ENCODE data around the gene PPP2R5D. TPM values are rescaled to one million over a fixed set of nuclear protein-coding genes. Genes with fewer than 3 reads are reported as not detected.
A peak's percentile ranks its signal among the peaks of the same experiment; 100 is the strongest.

Gene PPP2R5D
- total RNA-seq, 1 donor from 2014 or later, result 32.7 TPM

DNA sequence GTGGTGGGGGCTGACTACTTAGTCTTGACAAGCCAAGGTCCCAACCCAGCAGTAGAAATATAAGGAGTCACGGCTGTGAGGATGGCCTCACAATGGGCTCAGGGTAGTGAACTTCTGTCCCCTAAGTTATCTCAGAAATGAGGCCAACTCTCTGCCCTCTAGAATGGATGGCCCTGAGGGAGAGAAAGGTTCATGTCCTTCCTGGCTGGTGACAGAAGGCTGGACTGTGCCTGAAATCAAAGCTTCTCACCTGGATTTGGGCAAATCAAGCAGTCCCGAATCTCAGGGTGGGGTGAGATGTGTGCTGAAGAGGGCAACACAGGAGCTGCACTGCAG is 49.8 kb downstream of the PPP2R5D start:
- no peak overlapping the region for H3K4me3 ChIP-seq
- no peaks in the 10 kb centered on the region for H3K9me3 ChIP-seq (replicated peaks)
- peaks cover 27% of the 10 kb centered on the region for H3K4me1 ChIP-seq
- H3K27me3 ChIP-seq (ENCODE audit: low read depth), result no peaks in the 10 kb centered on the region
- DNase-seq, result no peak
- intact Hi-C loops (cut with micrococcal nuclease), result no loop called here
- H3K36me3 ChIP-seq, result peaks cover 49% of the 10 kb centered on the region
- TF ChIP-seq, protein P1, sequence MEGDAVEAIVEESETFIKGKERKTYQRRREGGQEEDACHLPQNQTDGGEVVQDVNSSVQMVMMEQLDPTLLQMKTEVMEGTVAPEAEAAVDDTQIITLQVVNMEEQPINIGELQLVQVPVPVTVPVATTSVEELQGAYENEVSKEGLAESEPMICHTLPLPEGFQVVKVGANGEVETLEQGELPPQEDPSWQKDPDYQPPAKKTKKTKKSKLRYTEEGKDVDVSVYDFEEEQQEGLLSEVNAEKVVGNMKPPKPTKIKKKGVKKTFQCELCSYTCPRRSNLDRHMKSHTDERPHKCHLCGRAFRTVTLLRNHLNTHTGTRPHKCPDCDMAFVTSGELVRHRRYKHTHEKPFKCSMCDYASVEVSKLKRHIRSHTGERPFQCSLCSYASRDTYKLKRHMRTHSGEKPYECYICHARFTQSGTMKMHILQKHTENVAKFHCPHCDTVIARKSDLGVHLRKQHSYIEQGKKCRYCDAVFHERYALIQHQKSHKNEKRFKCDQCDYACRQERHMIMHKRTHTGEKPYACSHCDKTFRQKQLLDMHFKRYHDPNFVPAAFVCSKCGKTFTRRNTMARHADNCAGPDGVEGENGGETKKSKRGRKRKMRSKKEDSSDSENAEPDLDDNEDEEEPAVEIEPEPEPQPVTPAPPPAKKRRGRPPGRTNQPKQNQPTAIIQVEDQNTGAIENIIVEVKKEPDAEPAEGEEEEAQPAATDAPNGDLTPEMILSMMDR (IDR thresholded peaks at IDR 0.05; ENCODE audit: borderline replicate concordance), result no peak
- H3K27ac ChIP-seq (replicated peaks), result no peak overlapping the region

DNA sequence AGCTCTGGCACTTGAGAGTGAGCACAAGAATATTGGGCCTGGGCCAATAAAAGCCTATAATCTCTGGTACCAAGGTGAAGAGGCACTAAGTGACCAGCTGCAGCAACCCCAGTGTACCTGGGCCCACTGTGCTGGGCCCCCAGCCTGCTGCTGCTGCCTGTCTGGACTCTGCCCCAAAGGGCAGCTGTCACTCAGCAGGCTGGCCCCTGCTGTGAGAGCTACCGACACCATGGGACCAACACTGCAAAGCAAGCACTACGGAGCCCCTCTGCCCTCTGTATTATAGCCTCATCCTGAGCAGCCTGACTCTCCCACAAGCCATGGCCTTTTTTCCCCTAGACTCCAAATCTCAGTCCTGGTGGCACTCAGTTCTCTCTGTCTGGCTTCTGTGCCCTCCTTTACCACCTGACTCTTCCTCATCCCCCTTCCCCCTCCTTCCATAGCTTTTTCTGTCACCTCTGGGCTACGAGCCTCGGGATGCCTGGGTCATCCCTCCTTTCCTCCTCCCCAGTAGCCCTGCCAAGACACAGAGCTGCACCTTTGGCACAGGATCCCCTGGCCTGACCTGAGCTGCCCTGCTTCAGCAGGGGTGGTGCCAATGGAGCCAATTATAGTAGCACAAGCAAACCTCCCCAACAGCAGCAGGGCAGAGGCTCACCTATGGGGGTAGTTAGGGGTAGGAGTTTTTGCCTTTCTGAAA is 51.3 kb downstream of the PPP2R5D start:
- TF ChIP-seq, protein P1 (IDR thresholded peaks at IDR 0.05; ENCODE audit: borderline replicate concordance), result peak; percentile 21
- H3K36me3 ChIP-seq, result peaks cover 42% of the 10 kb centered on the region
- intact Hi-C loops (cut with micrococcal nuclease), result no loop called here
- no peak overlapping the region for H3K4me3 ChIP-seq
- H3K27me3 ChIP-seq (ENCODE audit: low read depth), result no peaks in the 10 kb centered on the region
- H3K4me1 ChIP-seq, result peaks cover 27% of the 10 kb centered on the region
- H3K27ac ChIP-seq (replicated peaks), result peak overlapping the region; percentile 83
- peak; percentile 73 for DNase-seq
- no peaks in the 10 kb centered on the region for H3K9me3 ChIP-seq (replicated peaks)

DNA sequence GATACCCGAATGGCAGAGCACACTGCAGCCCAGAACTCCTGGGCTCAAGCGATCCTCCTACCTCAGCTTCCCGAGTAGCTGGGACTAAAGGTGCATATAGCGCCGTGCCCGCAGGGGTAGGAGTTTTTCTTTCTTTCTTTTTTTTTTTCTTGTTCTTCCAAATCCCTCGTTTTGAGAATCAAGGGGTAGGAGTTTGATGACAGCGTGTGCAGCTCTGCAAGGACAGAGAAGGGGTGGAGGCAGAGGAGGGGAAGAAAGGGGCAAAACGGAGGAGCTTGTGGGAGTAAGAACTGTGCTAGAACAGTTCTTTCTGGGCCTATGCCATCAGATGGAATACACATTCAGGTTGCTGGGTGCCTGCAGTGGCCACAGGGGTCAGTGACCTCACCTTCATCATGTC is 52.3 kb downstream of the PPP2R5D start:
- Histone ChIP-seq H3K4me1 (peaks cover 27% of the 10 kb centered on the region), H3K27ac (replicated peaks) (peak overlapping the region; percentile 83), H3K9me3 (replicated peaks) (no peaks in the 10 kb centered on the region), H3K27me3 (ENCODE audit: low read depth) (no peaks in the 10 kb centered on the region), H3K36me3 (peaks cover 38% of the 10 kb centered on the region), H3K4me3 (no peak overlapping the region)
- intact Hi-C loops (cut with micrococcal nuclease), result no loop called here
- no peak for DNase-seq
- TF ChIP-seq, protein P1 (IDR thresholded peaks at IDR 0.05; ENCODE audit: borderline replicate concordance), result no peak

- H3K9me3 ChIP-seq (replicated peaks), result no peaks in the 10 kb centered on the region
- intact Hi-C loops (cut with micrococcal nuclease), result no loop called here
- TF ChIP-seq, protein P1 (IDR thresholded peaks at IDR 0.05; ENCODE audit: borderline replicate concordance), result no peak
- no peaks in the 10 kb centered on the region for H3K27me3 ChIP-seq (ENCODE audit: low read depth)
- no peak for DNase-seq
- peaks cover 27% of the 10 kb centered on the region for H3K4me1 ChIP-seq
- H3K27ac ChIP-seq (replicated peaks), result peak overlapping the region; percentile 83
- no peak overlapping the region for H3K4me3 ChIP-seq
- H3K36me3 ChIP-seq, result peaks cover 38% of the 10 kb centered on the region
These were observed 52.8 kb downstream of the PPP2R5D start for GRCh38 chr6:43037197-43037596.

DNA sequence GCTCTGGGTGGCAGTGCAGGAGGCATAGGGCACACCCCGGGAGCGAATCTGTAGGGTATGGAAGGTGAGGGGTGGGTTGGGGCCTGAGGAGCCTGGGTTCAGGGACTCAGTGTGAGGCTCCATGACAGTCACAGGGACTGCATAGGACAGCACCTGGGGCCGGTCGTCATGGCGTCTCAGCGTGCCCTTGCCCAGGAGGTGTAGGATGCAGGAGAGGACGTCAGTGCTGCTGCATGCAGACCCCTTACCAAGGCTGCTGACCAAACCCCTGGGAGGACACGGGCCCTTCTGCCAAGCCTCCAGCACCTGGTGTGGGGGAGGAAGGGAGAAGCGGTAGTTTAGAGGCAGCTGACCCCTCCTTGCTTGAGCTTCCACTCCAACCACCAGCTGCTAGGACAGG is 53.3 kb downstream of the PPP2R5D start:
- no peak for DNase-seq
- H3K36me3 ChIP-seq, result peaks cover 43% of the 10 kb centered on the region

More for the DNA sequence above, 53.3 kb downstream of the PPP2R5D start:
- no peaks in the 10 kb centered on the region for H3K27me3 ChIP-seq (ENCODE audit: low read depth)
- H3K9me3 ChIP-seq (replicated peaks), result no peaks in the 10 kb centered on the region
- intact Hi-C loops (cut with micrococcal nuclease), result no loop called here
- no peak overlapping the region for H3K4me3 ChIP-seq
- TF ChIP-seq, protein P1 (IDR thresholded peaks at IDR 0.05; ENCODE audit: borderline replicate concordance), result no peak
- peaks cover 27% of the 10 kb centered on the region for H3K4me1 ChIP-seq
- H3K27ac ChIP-seq (replicated peaks), result peak overlapping the region; percentile 83
